Naive thymus-derived CD4-positive, alpha-beta T cell (primary cell): Measurements from ENCODE around the gene CASTOR1. TPM values are rescaled to one million over a fixed set of nuclear protein-coding genes. Genes with fewer than 3 reads are reported as not detected.

Source experiments
- ATAC-seq: fragments of 150-1000 bp; cut with Tn5 transposase; 2 replicates; pipeline ENCODE4 v1.10.0; 2021; ENCODE audit warnings: mild to moderate bottlenecking, moderate library complexity
- CTCF ChIA-PET: fragments of 350-600 bp; sonication (Branson Sonifier 250); formaldehyde crosslinking; loops from one replicate; lab custom pipeline; 2021; ENCODE audit warnings: antibody characterized with exemption; lab: Charles Lee
- POLR2A ChIA-PET: fragments of 350-600 bp; sonication (Branson Sonifier 250); formaldehyde crosslinking; loops from one replicate; lab custom pipeline; 2021; ENCODE audit warnings: antibody characterized with exemption, inconsistent platforms; lab: Charles Lee
- DNase-seq, 9 donors: peaks; one replicate each; pipeline versions ENCODE4 v3.0.0 to v3.0.0-alpha.2; 2020 to 2022; ENCODE audit warnings: mixed read lengths in 1 of 9
- H3K27ac ChIP-seq: one replicate; pipeline ENCODE4 v1.7.0; 2013; ENCODE audit warnings: mild to moderate bottlenecking, low read depth, low read length, moderate library complexity
- H3K27me3 ChIP-seq, 2 donors: one replicate each; pipeline ENCODE4 v1.7.0; 2013; ENCODE audit warnings: low read length in 2 of 2, mild to moderate bottlenecking in 2 of 2, moderate library complexity in 2 of 2; ENCODE audit not compliant: control insufficient read depth in 2 of 2, insufficient read depth in 2 of 2
- H3K36me3 ChIP-seq, 3 experiments: 1 replicate in 2 of 3; 2 replicates in 1 of 3; pipeline ENCODE4 v1.7.0; 2013; ENCODE audit warnings: low read length in 3 of 3, mild to moderate bottlenecking in 3 of 3, moderate library complexity in 1 of 3; ENCODE audit not compliant: insufficient read depth in 3 of 3, control insufficient read depth in 2 of 3
- H3K4me1 ChIP-seq, 2 donors: one replicate each; pipeline ENCODE4 v1.7.0; 2013; ENCODE audit warnings: low read length in 2 of 2, mild to moderate bottlenecking in 2 of 2, moderate library complexity in 1 of 2; ENCODE audit not compliant: control insufficient read depth in 2 of 2, insufficient read depth in 2 of 2
- H3K4me3 ChIP-seq: 2 replicates; pipeline ENCODE4 v1.7.0; 2013; ENCODE audit warnings: mild to moderate bottlenecking, low read length
- H3K9me3 ChIP-seq, 3 experiments: 1 replicate in 2 of 3; 2 replicates in 1 of 3; pipeline ENCODE4 v1.7.0; 2013; ENCODE audit warnings: low read length in 3 of 3; ENCODE audit not compliant: control insufficient read depth in 2 of 3
- H3K27ac Mint-ChIP-seq, 9 donors: one replicate each; pipeline ENCODE4 v1.8.0; 2020 to 2022; ENCODE audit warnings: mixed read lengths in 9 of 9, mild to moderate bottlenecking in 8 of 9, moderate library complexity in 5 of 9, inconsistent platforms in 2 of 9
- H3K27me3 Mint-ChIP-seq, 5 donors: one replicate each; pipeline ENCODE4 v1.8.0; 2021 to 2022; ENCODE audit warnings: mixed read lengths in 5 of 5, mild to moderate bottlenecking in 1 of 5
- H3K36me3 Mint-ChIP-seq, 5 donors: one replicate each; pipeline ENCODE4 v1.8.0; 2020 to 2022; ENCODE audit warnings: mixed read lengths in 5 of 5, mild to moderate bottlenecking in 3 of 5, inconsistent platforms in 1 of 5
- H3K4me1 Mint-ChIP-seq, 7 donors: one replicate each; pipeline ENCODE4 v1.8.0; 2020 to 2022; ENCODE audit warnings: mixed read lengths in 7 of 7, mild to moderate bottlenecking in 3 of 7, inconsistent platforms in 1 of 7
- H3K4me3 Mint-ChIP-seq, 10 donors: one replicate each; pipeline ENCODE4 v1.8.0; 2020 to 2022; ENCODE audit warnings: mild to moderate bottlenecking in 10 of 10, mixed read lengths in 10 of 10, moderate library complexity in 6 of 10, inconsistent platforms in 2 of 10
- H3K9me3 Mint-ChIP-seq, 11 donors: one replicate each; pipeline ENCODE4 v1.8.0; 2020 to 2022; ENCODE audit warnings: mixed read lengths in 11 of 11, mild to moderate bottlenecking in 4 of 11, inconsistent platforms in 1 of 11, moderate library complexity in 1 of 11
- intact Hi-C, 2 donors: fragments of 100-400 bp; cut with micrococcal nuclease; formaldehyde crosslinking; loops; one replicate each; pipeline ENCODE4 v1.15.1; 2023
- polyA plus RNA-seq, 2 donors: library from polyadenylated mRNA; unstranded; fragments of 300-500 nt; fragmentation: Illumina TruSeq; gene quantifications; one replicate each; pipeline ENCODE4 v1.2.3, GENCODE V29; 2021
- total RNA-seq, 6 experiments: library from RNA in 5 of 6; stranded (reverse) in 5 of 6; gene quantifications; 1 replicate in 5 of 6; 2 replicates in 1 of 6; pipeline ENCODE4 v1.2.3 and lab custom pipeline; 2021 to 2026

The CASTOR1 gene
- total and polyA plus RNA-seq, 7 experiments from 2014 or later = 12.4 to 43.0 (median 19.0) TPM

GRCh38 chr22:30248484-30248883 is 40.8 kb downstream of the CASTOR1 start:
- Histone ChIP-seq H3K27ac (no peak overlapping the region), H3K36me3 (no peaks in the 10 kb centered on the region), H3K27me3 (no peaks in the 10 kb centered on the region), H3K9me3 (no peaks in the 10 kb centered on the region), H3K4me1 (peaks cover 0 to 18% of the 10 kb centered on the region in 2 donors), H3K4me3 (no peak overlapping the region)
- H3K27me3 Mint-ChIP-seq = peaks cover 0 to 37% (median 6%) of the 10 kb centered on the region in 5 donors
- ATAC-seq = no peak
- ChIA-PET POLR2A (no interaction called here), CTCF (no interaction called here)
- H3K4me3 Mint-ChIP-seq = peak overlapping the region in 4 of 10 donors; percentile 4 to 97 (median 66)
- H3K27ac Mint-ChIP-seq = peak overlapping the region in 1 of 9 donors; percentile 54
- H3K36me3 Mint-ChIP-seq = peaks cover 0 to 27% (median 0%) of the 10 kb centered on the region in 5 donors
- H3K9me3 Mint-ChIP-seq = no peaks in the 10 kb centered on the region
- H3K4me1 Mint-ChIP-seq = peaks cover 6 to 65% (median 31%) of the 10 kb centered on the region in 7 donors
- DNase-seq = no peak
- intact Hi-C loops = no loop called here

GRCh38 chr22:30247974-30248373 is 41.3 kb downstream of the CASTOR1 start:
- peaks cover 0 to 37% (median 6%) of the 10 kb centered on the region in 5 donors for H3K27me3 Mint-ChIP-seq
- intact Hi-C loops = loop anchor here in 1 of 2 donors (2.0 kb wide), 3 partner anchors 27 to 139 kb away; no protein-coding TSS in a partner anchor
- ATAC-seq = no peak
- ChIA-PET POLR2A (no interaction called here), CTCF (no interaction called here)
- peaks cover 0 to 30% (median 0%) of the 10 kb centered on the region in 5 donors for H3K36me3 Mint-ChIP-seq
- no peak for DNase-seq
- peak overlapping the region in 1 of 9 donors; percentile 82 for H3K27ac Mint-ChIP-seq
- H3K36me3 ChIP-seq = no peaks in the 10 kb centered on the region
- H3K4me3 Mint-ChIP-seq = peak overlapping the region in 5 of 10 donors; percentile 4 to 97 (median 63)
- H3K9me3 Mint-ChIP-seq = no peaks in the 10 kb centered on the region
- peaks cover 6 to 67% (median 29%) of the 10 kb centered on the region in 7 donors for H3K4me1 Mint-ChIP-seq
- no peaks in the 10 kb centered on the region for H3K9me3 ChIP-seq
- peaks cover 0 to 18% of the 10 kb centered on the region in 2 donors for H3K4me1 ChIP-seq
- no peak overlapping the region for H3K27ac ChIP-seq
- no peak overlapping the region for H3K4me3 ChIP-seq
- H3K27me3 ChIP-seq = no peaks in the 10 kb centered on the region

GRCh38 chr22:30247561-30247960 is 41.7 kb downstream of the CASTOR1 start:
- ATAC-seq = no peak
- Histone ChIP-seq H3K27ac (no peak overlapping the region), H3K4me1 (peaks cover 0 to 18% of the 10 kb centered on the region in 2 donors), H3K9me3 (no peaks in the 10 kb centered on the region), H3K4me3 (no peak overlapping the region), H3K27me3 (no peaks in the 10 kb centered on the region), H3K36me3 (no peaks in the 10 kb centered on the region)
- H3K4me1 Mint-ChIP-seq = peaks cover 6 to 67% (median 26%) of the 10 kb centered on the region in 7 donors
- DNase-seq = no peak
- H3K36me3 Mint-ChIP-seq = peaks cover 0 to 34% (median 0%) of the 10 kb centered on the region in 5 donors
- peaks cover 0 to 37% (median 6%) of the 10 kb centered on the region in 5 donors for H3K27me3 Mint-ChIP-seq
- H3K4me3 Mint-ChIP-seq = peak overlapping the region in 4 of 10 donors; percentile 2 to 97 (median 54)
- ChIA-PET POLR2A (no interaction called here), CTCF (no interaction called here)
- H3K27ac Mint-ChIP-seq = peak overlapping the region in 2 of 9 donors; percentile 30 to 82
- H3K9me3 Mint-ChIP-seq = no peaks in the 10 kb centered on the region
- intact Hi-C loops = loop anchor here in 1 of 2 donors (2.0 kb wide), 3 partner anchors 27 to 139 kb away; no protein-coding TSS in a partner anchor

- Mint-ChIP-seq H3K36me3 (peaks cover 0 to 38% (median 0%) of the 10 kb centered on the region in 5 donors), H3K27ac (peak overlapping the region in 1 of 9 donors; percentile 82), H3K4me1 (peaks cover 6 to 67% (median 26%) of the 10 kb centered on the region in 7 donors), H3K27me3 (peaks cover 0 to 37% (median 6%) of the 10 kb centered on the region in 5 donors), H3K9me3 (no peaks in the 10 kb centered on the region), H3K4me3 (peak overlapping the region; percentile 70 to 97 (median 81))
- intact Hi-C loops = loop anchor here (1.0 to 2.0 kb wide), 5 partner anchors 20 to 139 kb away; no protein-coding TSS in a partner anchor
- CTCF ChIA-PET = no interaction called here
- Histone ChIP-seq H3K36me3 (no peaks in the 10 kb centered on the region), H3K27me3 (no peaks in the 10 kb centered on the region), H3K27ac (no peak overlapping the region), H3K4me3 (peak overlapping the region; percentile 58), H3K4me1 (peaks cover 0 to 18% of the 10 kb centered on the region in 2 donors), H3K9me3 (no peaks in the 10 kb centered on the region)
- DNase-seq (peak in 1 of 9 donors; percentile 46), ATAC-seq (no peak)
- POLR2A ChIA-PET = no interaction called here
Measured at GRCh38 chr22:30246814-30247376, 42.4 kb downstream of the CASTOR1 start.

- POLR2A ChIA-PET = no interaction called here
- intact Hi-C loops = loop anchor here (1.0 to 2.0 kb wide), 5 partner anchors 21 to 138 kb away; no protein-coding TSS in a partner anchor
- no peaks in the 10 kb centered on the region for H3K9me3 ChIP-seq
- H3K36me3 Mint-ChIP-seq = peaks cover 0 to 41% (median 0%) of the 10 kb centered on the region in 5 donors
- DNase-seq = peak; percentile 30 to 77 (median 50)
- peaks cover 0 to 18% of the 10 kb centered on the region in 2 donors for H3K4me1 ChIP-seq
- H3K4me1 Mint-ChIP-seq = peaks cover 6 to 67% (median 26%) of the 10 kb centered on the region in 7 donors
- H3K27ac Mint-ChIP-seq = peak within 1 kb of the TSS in 4 of 9 donors; percentile 30 to 99 (median 52)
- peaks cover 0 to 37% (median 6%) of the 10 kb centered on the region in 5 donors for H3K27me3 Mint-ChIP-seq
- ATAC-seq = peak; percentile 85
- H3K36me3 ChIP-seq = no peaks in the 10 kb centered on the region
- peak within 1 kb of the TSS; percentile 77 to 97 (median 86) for H3K4me3 Mint-ChIP-seq
- no peaks in the 10 kb centered on the region for H3K27me3 ChIP-seq
- H3K4me3 ChIP-seq = peak within 1 kb of the TSS; percentile 58
- no peaks in the 10 kb centered on the region for H3K9me3 Mint-ChIP-seq
- CTCF ChIA-PET = interaction anchor here (0.7 kb wide), 1 partner anchor 138 kb away, joined by 3 read pairs; no protein-coding TSS in a partner anchor
- peak within 1 kb of the TSS; percentile 22 for H3K27ac ChIP-seq
Measured at GRCh38 chr22:30245985-30246813, 43.1 kb downstream of the CASTOR1 start, which contains the start of gene LIF. LIF (minus strand) TSS chr22:30246759; CDS start chr22:30246695, 64 bp downstream.
